ENCODE measurements around the gene CMTR2. TPM values are rescaled to one million over a fixed set of nuclear protein-coding genes. Genes with fewer than 3 reads are reported as not detected.

CMTR2 gene
- total and polyA plus RNA-seq, 2 of the 4 experiments (the other 2 are of a cell fraction): 10.6 to 21.9 TPM

- Histone ChIP-seq H4K5ac (ENCODE audit: low read depth, low read length) (no peak overlapping the region), H3K18ac (ENCODE audit: low read depth, low read length) (no peak overlapping the region)
Measured at GRCh38 chr16:71319999-71320398, 30.8 kb upstream of the CMTR2 start.

More at GRCh38 chr16:71319999-71320398, 30.8 kb upstream of the CMTR2 start:
- Histone ChIP-seq H3K23ac (ENCODE audit: low read depth, low read length) (no peak overlapping the region), H3K4me1 (ENCODE audit: control insufficient read depth, insufficient read depth, low read length) (no peaks in the 10 kb centered on the region), H4K91ac (ENCODE audit: insufficient read depth, low read depth, low read length) (no peak overlapping the region), H3K9me3 (ENCODE audit: control insufficient read depth, insufficient read depth, low read length) (no peaks in the 10 kb centered on the region), H2BK20ac (ENCODE audit: low read depth, low read length) (no peak overlapping the region), H3K27me3 (ENCODE audit: control insufficient read depth, insufficient read depth, low read length) (no peaks in the 10 kb centered on the region), H2AK5ac (ENCODE audit: low read depth, low read length) (no peak overlapping the region), H3K4me3 (ENCODE audit: insufficient read depth, low read depth, low read length) (no peak overlapping the region), H2BK15ac (ENCODE audit: low read depth, low read length) (no peak overlapping the region), H2AFZ (replicated peaks; ENCODE audit: low read length, poor library complexity) (no peak overlapping the region), H3K9ac (ENCODE audit: low read depth, low read length) (no peak overlapping the region), H3K36me3 (ENCODE audit: control insufficient read depth, insufficient read depth, low read length) (no peaks in the 10 kb centered on the region), H2BK120ac (ENCODE audit: low read depth, low read length) (no peak overlapping the region), H3K4me2 (ENCODE audit: low read depth, low read length) (no peak overlapping the region), H4K8ac (ENCODE audit: low read depth in 2 of 2, low read length in 2 of 2) (no peak overlapping the region), H3K14ac (replicated peaks; ENCODE audit: low read depth, low read length) (no peak overlapping the region), H2AK9ac (replicated peaks; ENCODE audit: low read depth, low read length, poor library complexity) (no peak overlapping the region), H3K4ac (ENCODE audit: low read depth, low read length) (no peak overlapping the region), H2BK5ac (ENCODE audit: low read depth, low read length, poor library complexity, severe bottlenecking) (no peak overlapping the region), H4K20me1 (ENCODE audit: insufficient read depth, low read length) (no peaks in the 10 kb centered on the region), H3K9me1 (ENCODE audit: insufficient read depth, low read length) (no peaks in the 10 kb centered on the region), H3K56ac (ENCODE audit: extremely low read depth, insufficient read depth, low read length) (no peak overlapping the region), H3K27ac (ENCODE audit: insufficient read depth, low read length) (no peak overlapping the region), H3K79me1 (ENCODE audit: low read depth in 1 of 2, low read length in 2 of 2) (no peaks in the 10 kb centered on the region)
- ATAC-seq (ENCODE audit: low read depth) (no peak), DNase-seq (no peak)
- in situ Hi-C loops (cut with MboI; ENCODE audit: low sequenced_read_pairs) (no loop called here), intact Hi-C loops (cut with micrococcal nuclease) (no loop called here), dilution Hi-C loops (cut with HindIII; ENCODE audit: low sequenced_read_pairs, unreplicated experiment) (no loop called here)
- BruUV-seq (replicated peaks): no TSS peak
- WGBS, 2 experiments (ENCODE audit: extremely low coverage in 2 of 2, insufficient read length in 1 of 2): 76% methylated on average over 2 of the region's 4 CpGs; no CpG with 5 or more reads in 1 of the 2 experiments
- ChIA-PET CTCF (no interaction called here), POLR2A (ENCODE audit: unreplicated experiment) (no interaction called here)
- TF ChIP-seq MXI1 (IDR thresholded peaks at IDR 0.05; ENCODE audit: borderline replicate concordance, low read depth, low read length): no peak
- no peak for TF ChIP-seq MAZ (IDR thresholded peaks at IDR 0.05; ENCODE audit: borderline replicate concordance, low read depth, low read length)
- no peak for TF ChIP-seq CEBPB (IDR thresholded peaks at IDR 0.05; ENCODE audit: low read depth, low read length)
- TF ChIP-seq CTCF (conservative IDR thresholded peaks at IDR 0.05; ENCODE audit: low read depth, low read length): no peak
- TF ChIP-seq SMC3 (IDR thresholded peaks at IDR 0.05; ENCODE audit: low read depth, low read length): no peak
- no peak for TF ChIP-seq ELK1 (IDR thresholded peaks at IDR 0.05; ENCODE audit: borderline replicate concordance, low read depth, low read length)
- TF ChIP-seq POLR2A (IDR thresholded peaks at IDR 0.05; ENCODE audit: low read depth, low read length): no peak
- no peak for TF ChIP-seq NFE2L2 (IDR thresholded peaks at IDR 0.05; ENCODE audit: low read depth, low read length)
- TF ChIP-seq USF2 (IDR thresholded peaks at IDR 0.05; ENCODE audit: low read depth, low read length): no peak
- no peak for TF ChIP-seq RAD21 (IDR thresholded peaks at IDR 0.05; ENCODE audit: low read length)
- TF ChIP-seq BHLHE40 (IDR thresholded peaks at IDR 0.05; ENCODE audit: low read depth, low read length): no peak
- TF ChIP-seq FOS (IDR thresholded peaks at IDR 0.05; ENCODE audit: low read depth, low read length): no peak
- no peak for TF ChIP-seq RFX5 (IDR thresholded peaks at IDR 0.05; ENCODE audit: low read depth, low read length)
- TF ChIP-seq MAFK (IDR thresholded peaks at IDR 0.05; ENCODE audit: low read depth, low read length): no peak
- TF ChIP-seq RCOR1 (IDR thresholded peaks at IDR 0.05; ENCODE audit: insufficient replicate concordance, low read length): no peak
- TF ChIP-seq CHD1 (IDR thresholded peaks at IDR 0.05; ENCODE audit: low read depth, low read length): no peak
